Activated CD8-positive, alpha-beta memory T cell treated with anti-CD3 and anti-CD28 coated beads for 1 hour (primary cell): ENCODE data around the gene C16orf46.

Source experiments
- DNase-seq, 2 donors: peaks; one replicate each; pipeline ENCODE4 v3.0.0-alpha.2; 2020; ENCODE audit warnings: low read depth in 1 of 2; ENCODE audit errors: extremely low read depth in 1 of 2

The C16orf46 gene

DNA sequence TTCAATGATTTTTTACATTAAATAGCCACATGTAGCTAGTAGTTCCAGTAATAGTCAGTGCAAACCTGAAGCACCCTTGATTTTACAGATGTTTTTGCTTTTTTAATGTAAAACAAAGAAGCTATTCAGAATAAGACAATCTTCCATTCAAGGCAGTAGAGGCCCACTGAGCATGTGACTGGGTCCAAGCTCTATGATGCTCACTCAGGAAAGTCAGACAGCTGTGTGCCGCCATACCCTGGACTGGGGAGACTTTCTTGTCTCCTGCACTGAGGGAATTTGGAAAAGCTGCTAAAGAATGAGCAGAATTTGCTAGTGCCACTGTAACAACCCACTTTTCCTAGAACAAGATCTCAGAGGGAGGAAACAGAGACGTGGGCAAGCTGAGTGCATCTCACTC is 58.5 kb downstream of the C16orf46 start:
- DNase-seq: no peak

DNA sequence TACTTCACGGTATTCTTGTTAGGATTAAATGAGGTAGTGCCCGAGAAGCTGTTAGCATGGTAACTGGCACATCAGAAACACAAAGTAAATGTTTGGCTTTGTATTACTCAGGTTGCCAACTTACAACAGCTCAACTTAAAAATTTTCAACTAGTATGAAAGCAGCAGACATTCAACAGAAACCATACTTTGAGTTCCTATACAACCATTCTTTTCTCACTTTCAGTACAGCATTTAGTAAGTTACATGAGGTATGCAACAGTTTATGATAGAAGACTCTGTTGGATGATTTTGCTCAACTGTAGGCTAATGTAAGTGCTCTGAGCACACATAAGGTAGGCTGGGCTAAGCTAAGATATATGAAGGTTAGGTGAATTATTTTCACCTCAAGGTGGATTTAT is 62.4 kb downstream of the C16orf46 start:
- no peak for DNase-seq

DNA sequence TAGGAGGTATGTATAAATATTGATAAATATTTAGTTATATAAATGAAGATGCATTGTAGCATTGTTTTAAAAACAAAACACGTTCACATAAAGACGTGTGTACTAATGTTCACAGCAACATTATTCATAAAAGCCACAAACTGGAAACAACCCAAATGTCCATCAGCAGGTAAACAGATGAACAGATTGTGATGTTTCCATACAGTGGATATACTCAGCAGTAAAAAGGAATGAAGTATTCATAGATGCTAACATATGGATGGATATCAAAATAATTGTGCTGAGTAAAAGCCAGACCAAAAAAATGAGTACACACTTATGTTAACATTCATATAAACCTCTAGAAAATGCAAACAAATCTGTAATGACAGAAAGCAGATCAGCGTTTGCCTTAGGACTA is 64.1 kb downstream of the C16orf46 start:
- DNase-seq: no peak
